Tibial nerve (tissue), 4 donors: ENCODE measurements around the gene CAPN8. TPM values are rescaled to one million over a fixed set of nuclear protein-coding genes. Genes with fewer than 3 reads are reported as not detected.

Source experiments
- DNase-seq, 2 donors: peaks; one replicate each; pipeline ENCODE4 v3.0.0-alpha.2; 2019; ENCODE audit warnings: low spot score in 2 of 2
- H3K27ac ChIP-seq, 4 donors: fragments of 200-600 bp; sonication (generic) in 3 of 4; one replicate each; pipeline ENCODE4 v1.5.1; 2017 to 2019; ENCODE audit warnings: mild to moderate bottlenecking in 1 of 4
- H3K27me3 ChIP-seq, 2 donors: fragments of 200-600 bp; sonication (generic) in 1 of 2; one replicate each; pipeline versions ENCODE4 v1.5.1 to v1.6.0; 2017 to 2019
- H3K36me3 ChIP-seq, 3 donors: fragments of 200-600 bp; sonication (generic); one replicate each; pipeline ENCODE4 v1.5.1; 2018 to 2019
- H3K4me1 ChIP-seq, 4 donors: fragments of 200-600 bp; sonication (generic) in 3 of 4; one replicate each; pipeline ENCODE4 v1.5.1; 2017 to 2019
- H3K4me3 ChIP-seq, 4 donors: fragments of 200-600 bp; sonication (generic) in 3 of 4; one replicate each; pipeline ENCODE4 v1.5.1; 2017 to 2019; ENCODE audit warnings: mild to moderate bottlenecking in 1 of 4, moderate library complexity in 1 of 4
- H3K9me3 ChIP-seq, 4 donors: fragments of 200-600 bp; sonication (generic) in 3 of 4; one replicate each; pipeline ENCODE4 v1.5.1; 2017 to 2019
- EP300 ChIP-seq, 2 donors: sonication (generic); formaldehyde crosslinking; IDR thresholded peaks; one replicate each; pipeline ENCODE4 v1.6.1; 2017; ENCODE audit warnings: antibody characterized with exemption in 2 of 2, mild to moderate bottlenecking in 1 of 2
- POLR2A ChIP-seq, 2 donors: fragments of 450-650 bp; IDR thresholded peaks; one replicate each; pipeline ENCODE4 v1.6.1; 2017; ENCODE audit warnings: antibody characterized with exemption in 2 of 2, mild to moderate bottlenecking in 2 of 2, moderate library complexity in 2 of 2
- WGBS, 2 donors: methylation state at CpG; one replicate each; pipeline ENCODE4 v1.1.5; 2018; 5-methylcytosine and 5-hydroxymethylcytosine counted together
- total RNA-seq, 4 donors: library from RNA; depleted of rRNA; stranded (reverse); fragments of >200 nt; gene quantifications; one replicate each; pipeline ENCODE4 v1.1.0, GENCODE V29; 2016
- TF ChIP-seq, protein P1 (sequence below), 5 experiments: fragments of 200-600 bp in 3 of 5; fragments of 450-650 bp in 2 of 5; sonication (generic) in 3 of 5; IDR thresholded peaks; one replicate each; pipeline ENCODE4 v1.5.1; 2016 to 2019; ENCODE audit warnings: antibody characterized with exemption in 5 of 5, mild to moderate bottlenecking in 3 of 5, moderate library complexity in 2 of 5

The CAPN8 gene
- total RNA-seq, 4 donors from 2014 or later: not detected

DNA sequence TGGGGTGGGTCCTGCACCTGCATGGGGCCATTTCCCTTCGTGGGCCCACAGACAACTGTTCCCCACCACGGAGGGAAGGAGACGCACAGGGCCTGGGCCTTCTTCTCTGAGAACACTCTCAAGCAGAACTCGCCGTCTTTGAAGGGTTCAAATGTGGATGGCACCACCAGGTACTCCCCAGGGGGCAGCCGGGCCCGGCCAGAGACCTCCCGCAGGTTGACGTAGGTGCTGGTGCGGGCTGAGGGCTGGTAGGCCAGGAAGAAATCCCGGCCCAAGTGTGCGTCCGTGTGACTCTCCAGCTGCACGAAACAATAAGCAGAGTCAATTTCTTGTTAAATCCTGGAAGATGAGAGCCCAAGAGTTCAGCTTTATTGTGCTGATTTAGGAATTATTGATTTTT lies 56.4 kb downstream of the CAPN8 start:
- Histone ChIP-seq H3K27me3 (no peaks in the 10 kb centered on the region), H3K27ac (no peak overlapping the region), H3K9me3 (no peaks in the 10 kb centered on the region), H3K4me1 (no peaks in the 10 kb centered on the region), H3K36me3 (no peaks in the 10 kb centered on the region), H3K4me3 (no peak overlapping the region)
- TF ChIP-seq EP300 (IDR thresholded peaks at IDR 0.05) (no peak), POLR2A (IDR thresholded peaks at IDR 0.05) (no peak)
- TF ChIP-seq, protein P1, sequence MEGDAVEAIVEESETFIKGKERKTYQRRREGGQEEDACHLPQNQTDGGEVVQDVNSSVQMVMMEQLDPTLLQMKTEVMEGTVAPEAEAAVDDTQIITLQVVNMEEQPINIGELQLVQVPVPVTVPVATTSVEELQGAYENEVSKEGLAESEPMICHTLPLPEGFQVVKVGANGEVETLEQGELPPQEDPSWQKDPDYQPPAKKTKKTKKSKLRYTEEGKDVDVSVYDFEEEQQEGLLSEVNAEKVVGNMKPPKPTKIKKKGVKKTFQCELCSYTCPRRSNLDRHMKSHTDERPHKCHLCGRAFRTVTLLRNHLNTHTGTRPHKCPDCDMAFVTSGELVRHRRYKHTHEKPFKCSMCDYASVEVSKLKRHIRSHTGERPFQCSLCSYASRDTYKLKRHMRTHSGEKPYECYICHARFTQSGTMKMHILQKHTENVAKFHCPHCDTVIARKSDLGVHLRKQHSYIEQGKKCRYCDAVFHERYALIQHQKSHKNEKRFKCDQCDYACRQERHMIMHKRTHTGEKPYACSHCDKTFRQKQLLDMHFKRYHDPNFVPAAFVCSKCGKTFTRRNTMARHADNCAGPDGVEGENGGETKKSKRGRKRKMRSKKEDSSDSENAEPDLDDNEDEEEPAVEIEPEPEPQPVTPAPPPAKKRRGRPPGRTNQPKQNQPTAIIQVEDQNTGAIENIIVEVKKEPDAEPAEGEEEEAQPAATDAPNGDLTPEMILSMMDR (IDR thresholded peaks at IDR 0.05): no peak
- no peak for DNase-seq
- WGBS, 2 donors: 95 to 97% methylated on average over 14 of the region's 14 CpGs

DNA sequence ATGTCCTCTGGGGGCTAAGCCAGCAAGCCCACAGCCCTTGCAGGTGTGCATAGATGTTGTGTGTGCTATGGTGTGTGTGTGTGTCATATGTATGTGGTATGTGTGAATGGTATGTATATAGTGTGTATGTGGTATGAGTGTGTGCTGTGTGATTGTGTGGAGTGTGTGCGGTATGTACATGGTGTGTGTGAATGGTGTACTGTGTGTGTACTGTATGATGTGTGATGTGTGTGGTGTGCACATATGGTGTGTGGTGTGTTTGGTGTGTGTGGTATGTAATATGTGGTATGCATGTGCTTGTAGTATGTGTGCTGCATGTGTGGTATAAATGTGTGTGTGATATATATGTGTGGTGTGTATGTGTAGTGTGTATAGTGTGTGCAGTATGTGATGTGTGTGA lies 107.0 kb downstream of the CAPN8 start:
- Histone ChIP-seq H3K27ac (no peak overlapping the region), H3K4me1 (no peaks in the 10 kb centered on the region), H3K9me3 (no peaks in the 10 kb centered on the region), H3K4me3 (no peak overlapping the region), H3K36me3 (no peaks in the 10 kb centered on the region), H3K27me3 (no peaks in the 10 kb centered on the region)
- DNase-seq: no peak
- TF ChIP-seq, protein P1 (IDR thresholded peaks at IDR 0.05): no peak
- TF ChIP-seq POLR2A (IDR thresholded peaks at IDR 0.05): no peak
- TF ChIP-seq EP300 (IDR thresholded peaks at IDR 0.05): no peak
- 86 to 92% methylated on average over 1 of the region's 1 CpG for WGBS, 2 donors

DNA sequence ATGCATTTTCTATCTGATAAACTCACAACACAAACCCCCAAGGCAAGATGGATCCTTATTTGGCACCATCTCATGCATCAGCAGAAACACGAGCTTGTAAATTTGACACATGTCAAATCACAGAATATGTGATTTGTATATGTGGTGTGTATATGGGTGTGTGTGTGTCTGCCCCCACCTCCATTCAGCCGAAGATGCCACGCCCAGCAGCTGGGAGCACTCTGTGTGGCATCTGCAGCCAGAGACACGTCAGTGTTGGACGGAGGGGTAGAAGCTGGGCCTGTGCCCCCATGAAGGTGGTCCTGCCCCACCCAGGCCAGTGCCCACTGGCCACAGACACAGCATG lies 108.4 kb downstream of the CAPN8 start:
- no peak for DNase-seq
- no peaks in the 10 kb centered on the region for H3K36me3 ChIP-seq
- H3K4me3 ChIP-seq: no peak overlapping the region
- H3K27ac ChIP-seq: no peak overlapping the region
- TF ChIP-seq, protein P1 (IDR thresholded peaks at IDR 0.05): no peak
- no peak for TF ChIP-seq EP300 (IDR thresholded peaks at IDR 0.05)
- no peak for TF ChIP-seq POLR2A (IDR thresholded peaks at IDR 0.05)
- H3K4me1 ChIP-seq: no peaks in the 10 kb centered on the region
- H3K27me3 ChIP-seq: no peaks in the 10 kb centered on the region
- H3K9me3 ChIP-seq: no peaks in the 10 kb centered on the region
- WGBS, 2 donors: 69 to 79% methylated on average over 5 of the region's 5 CpGs

DNA sequence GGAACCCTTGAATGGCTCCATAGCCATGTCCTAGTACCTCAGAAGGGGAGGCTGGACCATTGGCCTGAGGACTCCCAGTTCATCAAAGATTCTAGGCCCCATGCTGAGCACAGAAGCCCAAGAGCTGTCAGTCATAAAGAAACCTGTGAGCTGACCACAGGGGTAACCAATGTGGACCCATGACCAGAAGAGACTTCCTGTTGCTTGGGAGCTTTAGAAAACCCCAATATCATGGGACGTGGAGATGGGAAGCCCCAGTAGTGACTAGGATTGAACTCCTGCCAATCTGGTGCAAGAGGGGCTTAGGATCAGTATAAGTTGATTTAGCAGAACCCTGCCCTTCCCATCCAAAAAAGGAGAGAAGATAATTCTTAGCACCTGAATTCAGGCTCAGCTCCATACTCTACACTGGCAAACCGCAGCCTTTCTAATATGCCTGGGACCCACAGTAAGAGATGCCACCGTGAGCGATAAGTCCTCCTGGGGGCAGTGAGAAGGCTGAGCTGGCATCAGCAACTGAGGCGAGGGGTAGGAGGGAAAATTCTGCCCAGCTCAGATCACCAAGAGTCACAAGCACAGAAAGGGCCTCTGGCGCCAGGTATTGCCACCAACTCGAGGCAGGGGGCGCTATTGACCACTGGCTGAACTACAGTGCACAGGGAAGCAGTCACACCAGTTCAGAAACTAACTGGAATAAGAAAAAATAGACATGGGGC lies 108.9 kb downstream of the CAPN8 start:
- Histone ChIP-seq H3K36me3 (no peaks in the 10 kb centered on the region), H3K4me3 (no peak overlapping the region), H3K4me1 (no peaks in the 10 kb centered on the region), H3K27me3 (no peaks in the 10 kb centered on the region), H3K27ac (no peak overlapping the region), H3K9me3 (no peaks in the 10 kb centered on the region)
- 49% methylated on average over 8 of the region's 8 CpGs for WGBS, 2 donors
- no peak for DNase-seq
- TF ChIP-seq POLR2A (IDR thresholded peaks at IDR 0.05): no peak
- TF ChIP-seq, protein P1 (IDR thresholded peaks at IDR 0.05): peak in 1 of 5 experiments; percentile 40

DNA sequence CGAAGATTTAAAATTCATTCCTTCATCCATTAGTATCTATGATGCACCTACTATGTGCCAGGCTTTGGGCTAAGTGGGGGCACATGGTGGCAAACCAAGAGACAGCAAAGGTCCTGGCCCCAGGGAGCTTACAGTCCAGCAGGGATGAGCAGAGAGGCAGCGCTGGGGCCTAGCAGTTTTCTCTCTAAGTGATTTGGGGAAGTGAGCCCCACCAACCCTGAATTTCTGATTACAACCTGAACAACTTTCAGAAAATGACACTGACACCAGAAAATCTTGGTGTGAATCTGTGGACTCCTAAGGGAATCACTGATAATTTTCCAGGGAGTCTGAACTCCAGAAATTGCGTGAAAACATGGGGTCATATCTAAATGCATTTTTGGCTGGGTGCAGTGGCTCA lies 111.5 kb downstream of the CAPN8 start:
- WGBS, 2 donors: 93 to 97% methylated on average over 3 of the region's 3 CpGs
- Histone ChIP-seq H3K27ac (no peak overlapping the region), H3K36me3 (no peaks in the 10 kb centered on the region), H3K4me3 (no peak overlapping the region), H3K27me3 (no peaks in the 10 kb centered on the region), H3K9me3 (no peaks in the 10 kb centered on the region), H3K4me1 (no peaks in the 10 kb centered on the region)
- TF ChIP-seq EP300 (IDR thresholded peaks at IDR 0.05): no peak
- no peak for TF ChIP-seq POLR2A (IDR thresholded peaks at IDR 0.05)
- TF ChIP-seq, protein P1 (IDR thresholded peaks at IDR 0.05): no peak
- no peak for DNase-seq
